ENCODE measurements around the gene MEGF11. TPM values are rescaled to one million over a fixed set of nuclear protein-coding genes. Genes with fewer than 3 reads are reported as not detected.

The MEGF11 gene
- total RNA-seq (under 1 TPM in 4 of 7 donors, not detected in 3; 0.14 to 0.61 (median 0.39) TPM), polyA plus RNA-seq (under 1 TPM in 2 of 3 donors, not detected in 1; 0.02 to 0.03 TPM)
- long read RNA-seq, donor 1, result 0 reads
- long read RNA-seq, donor 2, result 0 reads

- TF ChIP-seq POLR2A (IDR thresholded peaks at IDR 0.05), result no peak
- TF ChIP-seq, protein P1, sequence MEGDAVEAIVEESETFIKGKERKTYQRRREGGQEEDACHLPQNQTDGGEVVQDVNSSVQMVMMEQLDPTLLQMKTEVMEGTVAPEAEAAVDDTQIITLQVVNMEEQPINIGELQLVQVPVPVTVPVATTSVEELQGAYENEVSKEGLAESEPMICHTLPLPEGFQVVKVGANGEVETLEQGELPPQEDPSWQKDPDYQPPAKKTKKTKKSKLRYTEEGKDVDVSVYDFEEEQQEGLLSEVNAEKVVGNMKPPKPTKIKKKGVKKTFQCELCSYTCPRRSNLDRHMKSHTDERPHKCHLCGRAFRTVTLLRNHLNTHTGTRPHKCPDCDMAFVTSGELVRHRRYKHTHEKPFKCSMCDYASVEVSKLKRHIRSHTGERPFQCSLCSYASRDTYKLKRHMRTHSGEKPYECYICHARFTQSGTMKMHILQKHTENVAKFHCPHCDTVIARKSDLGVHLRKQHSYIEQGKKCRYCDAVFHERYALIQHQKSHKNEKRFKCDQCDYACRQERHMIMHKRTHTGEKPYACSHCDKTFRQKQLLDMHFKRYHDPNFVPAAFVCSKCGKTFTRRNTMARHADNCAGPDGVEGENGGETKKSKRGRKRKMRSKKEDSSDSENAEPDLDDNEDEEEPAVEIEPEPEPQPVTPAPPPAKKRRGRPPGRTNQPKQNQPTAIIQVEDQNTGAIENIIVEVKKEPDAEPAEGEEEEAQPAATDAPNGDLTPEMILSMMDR (IDR thresholded peaks at IDR 0.05 in 8 of 11, conservative IDR thresholded peaks at IDR 0.05 in 3 of 11), result no peak
- TF ChIP-seq POLR2AphosphoS5 (IDR thresholded peaks at IDR 0.05), result no peak
- Histone ChIP-seq H3K4me1 (peaks cover 24 to 40% (median 31%) of the 10 kb centered on the region in 6 donors), H3K27ac (no peak within 1 kb of the TSS), H3K27me3 (replicated peaks in 1 of 7) (peaks cover 0 to 91% (median 52%) of the 10 kb centered on the region in 7 donors), H3K4me3 (peak within 1 kb of the TSS; percentile 35 to 69 (median 49)), H3K36me3 (no peaks in the 10 kb centered on the region), H3K9me3 (no peaks in the 10 kb centered on the region)
- intact Hi-C loops (cut with DNase I; ENCODE audit: low total_unique reads), result no loop called here
- whole genome bisulfite sequencing, 5 donors, result 0 to 2% (median 1%) methylated on average over 30 to 64 of the region's 64 CpGs
- DNase-seq, result no peak
Observed at GRCh38 chr15:66253418-66254088, at the start of gene MEGF11. MEGF11 (minus strand) TSS chr15:66253750; CDS start chr15:66128403, 125,347 bp downstream.

GRCh38 chr15:66302489-66303278 is 49.1 kb upstream of the MEGF11 start:
- no peaks in the 10 kb centered on the region for H3K27me3 ChIP-seq (replicated peaks in 1 of 7)
- H3K27ac ChIP-seq, result no peak overlapping the region
- intact Hi-C loops (cut with DNase I; ENCODE audit: low total_unique reads), result no loop called here
- H3K36me3 ChIP-seq, result peaks cover 0 to 96% (median 14%) of the 10 kb centered on the region in 6 donors
- 77 to 96% (median 90%) methylated on average over 5 of the region's 5 CpGs for WGBS, 5 donors
- DNase-seq, result no peak
- TF ChIP-seq POLR2AphosphoS5 (IDR thresholded peaks at IDR 0.05) (no peak), POLR2A (IDR thresholded peaks at IDR 0.05) (no peak)
- TF ChIP-seq, protein P1 (IDR thresholded peaks at IDR 0.05 in 8 of 11, conservative IDR thresholded peaks at IDR 0.05 in 3 of 11), result no peak
- no peak overlapping the region for H3K4me3 ChIP-seq
- H3K9me3 ChIP-seq, result no peaks in the 10 kb centered on the region
- H3K4me1 ChIP-seq, result no peaks in the 10 kb centered on the region

- TF ChIP-seq, protein P1 (IDR thresholded peaks at IDR 0.05 in 8 of 11, conservative IDR thresholded peaks at IDR 0.05 in 3 of 11), result no peak
- TF ChIP-seq POLR2A (IDR thresholded peaks at IDR 0.05) (no peak), POLR2AphosphoS5 (IDR thresholded peaks at IDR 0.05) (no peak)
- peaks cover 0 to 64% (median 3%) of the 10 kb centered on the region in 6 donors for H3K36me3 ChIP-seq
- peaks cover 5 to 34% (median 25%) of the 10 kb centered on the region in 6 donors for H3K4me1 ChIP-seq
- no peaks in the 10 kb centered on the region for H3K9me3 ChIP-seq
- intact Hi-C loops (cut with DNase I; ENCODE audit: low total_unique reads), result no loop called here
- H3K27me3 ChIP-seq (replicated peaks in 1 of 7), result no peaks in the 10 kb centered on the region
- no peak overlapping the region for H3K4me3 ChIP-seq
- DNase-seq, result no peak
- H3K27ac ChIP-seq, result no peak overlapping the region
- 84 to 94% (median 93%) methylated on average over 4 of the region's 4 CpGs for WGBS, 5 donors
Observed at GRCh38 chr15:66298803-66299251, 45.3 kb upstream of the MEGF11 start.

GRCh38 chr15:66296186-66296585 is 42.6 kb upstream of the MEGF11 start:
- no peak overlapping the region for H3K27ac ChIP-seq
- H3K4me3 ChIP-seq, result no peak overlapping the region
- peaks cover 12 to 54% (median 41%) of the 10 kb centered on the region in 6 donors for H3K4me1 ChIP-seq
- no peak for DNase-seq
- intact Hi-C loops (cut with DNase I; ENCODE audit: low total_unique reads), result no loop called here
- WGBS, 5 donors, result 71 to 85% (median 76%) methylated on average over 5 of the region's 5 CpGs
- TF ChIP-seq, protein P1 (IDR thresholded peaks at IDR 0.05 in 8 of 11, conservative IDR thresholded peaks at IDR 0.05 in 3 of 11), result no peak
- TF ChIP-seq POLR2A (IDR thresholded peaks at IDR 0.05), result no peak
- TF ChIP-seq POLR2AphosphoS5 (IDR thresholded peaks at IDR 0.05), result no peak
- H3K9me3 ChIP-seq, result no peaks in the 10 kb centered on the region
- no peaks in the 10 kb centered on the region for H3K27me3 ChIP-seq (replicated peaks in 1 of 7)
- peaks cover 0 to 38% (median 3%) of the 10 kb centered on the region in 6 donors for H3K36me3 ChIP-seq
